HepG2 (cell line): Measurements from ENCODE around the gene GLIPR1L2. TPM values are rescaled to one million over a fixed set of nuclear protein-coding genes. Genes with fewer than 3 reads are reported as not detected.

Source experiments
- ATAD3A ChIP-seq: sonication (generic); formaldehyde crosslinking; IDR thresholded peaks from 2 replicates; pipeline ENCODE4 v1.4.0; 2020; ENCODE audit warnings: missing genetic modification reagents
- CHD2 ChIP-seq: IDR thresholded peaks from 2 replicates; pipeline ENCODE4 v1.6.1; 2011; ENCODE audit warnings: low read depth, low read length, improper control_type of control experiment
- GABPA ChIP-seq, 2 experiments: IDR thresholded peaks; 2 replicates each; pipeline ENCODE4 v1.6.1; 2011 to 2016; ENCODE audit warnings: low read depth in 2 of 2, low read length in 1 of 2, missing biosample characterization in 1 of 2, missing genetic modification characterization in 1 of 2
- GATAD1 ChIP-seq: IDR thresholded peaks from 2 replicates; pipeline ENCODE4 v1.6.1; 2016; ENCODE audit warnings: missing genetic modification reagents, missing compliant biosample characterization
- HNF4A ChIP-seq: sonication (generic); formaldehyde crosslinking; IDR thresholded peaks from 2 replicates; pipeline ENCODE4 v1.4.0; 2020; ENCODE audit warnings: missing genetic modification reagents
- KDM5A ChIP-seq: fragments of 200-600 bp; sonication (generic); IDR thresholded peaks from 2 replicates; pipeline ENCODE4 v1.7.0; 2018; ENCODE audit warnings: antibody characterized with exemption, mild to moderate bottlenecking, low read length, borderline replicate concordance
- KLF12 ChIP-seq: sonication (generic); formaldehyde crosslinking; IDR thresholded peaks from 2 replicates; pipeline ENCODE4 v1.4.0; 2020; ENCODE audit warnings: missing genetic modification reagents, borderline replicate concordance
- MAFG ChIP-seq: sonication (generic); formaldehyde crosslinking; IDR thresholded peaks from 2 replicates; pipeline ENCODE4 v1.5.1; 2020; ENCODE audit warnings: mild to moderate bottlenecking, missing genetic modification reagents
- MED13 ChIP-seq: sonication (generic); formaldehyde crosslinking; IDR thresholded peaks from 2 replicates; pipeline ENCODE4 v1.5.0; 2020; ENCODE audit warnings: missing genetic modification reagents
- NFYC ChIP-seq: IDR thresholded peaks from 2 replicates; pipeline ENCODE4 v1.6.1; 2016; ENCODE audit warnings: missing genetic modification reagents, missing compliant biosample characterization
- NR2F2 ChIP-seq: IDR thresholded peaks from 2 replicates; pipeline ENCODE4 v1.6.1; 2012; ENCODE audit warnings: low read depth, inconsistent platforms, borderline replicate concordance
- NRL ChIP-seq: sonication (generic); formaldehyde crosslinking; IDR thresholded peaks from 2 replicates; pipeline ENCODE4 v1.5.0; 2020; ENCODE audit warnings: missing genetic modification reagents, mild to moderate bottlenecking, moderate library complexity, borderline replicate concordance
- RBFOX2 ChIP-seq: fragments of 200-400 bp; formaldehyde crosslinking; IDR thresholded peaks from 2 replicates; pipeline ENCODE4 v1.6.1; 2017; ENCODE audit warnings: low read depth, mild to moderate bottlenecking, low read length
- SMAD3 ChIP-seq: sonication (generic); formaldehyde crosslinking; IDR thresholded peaks from 2 replicates; pipeline ENCODE4 v1.4.0; 2020; ENCODE audit warnings: missing genetic modification reagents
- SOX13 ChIP-seq, 3 experiments: fragments of 450-650 bp in 1 of 3; sonication (generic) in 1 of 3; formaldehyde crosslinking in 1 of 3; IDR thresholded peaks in 2 of 3; conservative IDR thresholded peaks in 1 of 3; 2 replicates each; pipeline versions ENCODE4 v1.5.0 to v1.6.1; 2016 to 2020; ENCODE audit warnings: antibody characterized with exemption in 1 of 3, mild to moderate bottlenecking in 1 of 3, missing compliant biosample characterization in 1 of 3, missing genetic modification reagents in 1 of 3, moderate library complexity in 1 of 3
- SP140L ChIP-seq: sonication (generic); formaldehyde crosslinking; IDR thresholded peaks from 2 replicates; pipeline ENCODE4 v1.4.0; 2020; ENCODE audit warnings: missing genetic modification reagents, borderline replicate concordance
- SYNCRIP ChIP-seq: fragments of 200-400 bp; formaldehyde crosslinking; IDR thresholded peaks from 2 replicates; pipeline ENCODE4 v1.6.1; 2018; ENCODE audit warnings: mild to moderate bottlenecking, low read depth, low read length; ENCODE audit not compliant: insufficient read depth
- TARDBP ChIP-seq: sonication (generic); formaldehyde crosslinking; IDR thresholded peaks from 2 replicates; pipeline ENCODE4 v1.8.0; 2022; ENCODE audit warnings: mild to moderate bottlenecking, missing genetic modification reagents
- TBX3 ChIP-seq: fragments of 450-650 bp; IDR thresholded peaks from 2 replicates; pipeline ENCODE4 v1.6.1; 2017; ENCODE audit warnings: antibody characterized with exemption, mild to moderate bottlenecking, inconsistent platforms, borderline replicate concordance
- ZBTB1 ChIP-seq: sonication (generic); formaldehyde crosslinking; IDR thresholded peaks from 2 replicates; pipeline ENCODE4 v1.4.0; 2020; ENCODE audit warnings: missing genetic modification reagents, borderline replicate concordance
- ZNF343 ChIP-seq: sonication (generic); formaldehyde crosslinking; IDR thresholded peaks from 2 replicates; pipeline ENCODE4 v1.4.0; 2020; ENCODE audit warnings: mild to moderate bottlenecking, missing genetic modification reagents
- ZNF430 ChIP-seq: sonication (generic); formaldehyde crosslinking; IDR thresholded peaks from 2 replicates; pipeline ENCODE4 v1.9.0; 2021; ENCODE audit warnings: mild to moderate bottlenecking, missing genetic modification reagents
- ZNF709 ChIP-seq: sonication (generic); formaldehyde crosslinking; IDR thresholded peaks from 2 replicates; pipeline ENCODE4 v1.5.0; 2020; ENCODE audit warnings: mild to moderate bottlenecking, missing genetic modification reagents
- ZNF747 ChIP-seq: sonication (generic); formaldehyde crosslinking; IDR thresholded peaks from 2 replicates; pipeline ENCODE4 v1.8.1; 2023; ENCODE audit warnings: missing genetic modification reagents, mild to moderate bottlenecking, borderline replicate concordance
- ZNF879 ChIP-seq: sonication (generic); formaldehyde crosslinking; IDR thresholded peaks from 2 replicates; pipeline ENCODE4 v1.8.1; 2023; ENCODE audit warnings: missing genetic modification reagents
- polyA plus RNA-seq, 8 experiments: library from polyadenylated mRNA; depleted of rRNA in 3 of 8; stranded (reverse) in 7 of 8; unstranded in 1 of 8; fragments of >200 nt; fragmentation: Illumina TruSeq in 4 of 8; extraction: Trizol in 4 of 8; gene quantifications; 2 replicates each; pipeline versions ENCODE4 v1.2.1 to v1.2.3, GENCODE V29; 2011 to 2016; ENCODE audit warnings: low read depth in 4 of 8, missing spikeins in 1 of 8, mixed read lengths in 1 of 8; ENCODE audit not compliant: insufficient read depth in 1 of 8
- total RNA-seq, 5 experiments: library from RNA; depleted of rRNA; stranded (reverse); fragments of >200 nt; fragmentation: Illumina TruSeq; extraction: Trizol; gene quantifications; 2 replicates each; pipeline ENCODE4 v1.2.3, GENCODE V29; 2016; ENCODE audit warnings: low read depth in 1 of 5
- TF ChIP-seq, protein P1 (sequence below): sonication (generic); formaldehyde crosslinking; IDR thresholded peaks from 2 replicates; pipeline ENCODE4 v1.4.0; 2020; ENCODE audit warnings: missing genetic modification reagents
- TF ChIP-seq, protein P2 (sequence below): sonication (generic); formaldehyde crosslinking; IDR thresholded peaks from 2 replicates; pipeline ENCODE4 v1.4.0; 2020; ENCODE audit warnings: missing genetic modification reagents, borderline replicate concordance
- TF ChIP-seq, protein P3 (sequence below): sonication (generic); formaldehyde crosslinking; IDR thresholded peaks from 2 replicates; pipeline ENCODE4 v1.4.0; 2020; ENCODE audit warnings: mild to moderate bottlenecking, missing genetic modification reagents

The GLIPR1L2 gene
- total and polyA plus RNA-seq, 2 of the 13 experiments (the other 11 are each of a cell fraction or from before 2014, with no cell fraction given), result not detected

DNA sequence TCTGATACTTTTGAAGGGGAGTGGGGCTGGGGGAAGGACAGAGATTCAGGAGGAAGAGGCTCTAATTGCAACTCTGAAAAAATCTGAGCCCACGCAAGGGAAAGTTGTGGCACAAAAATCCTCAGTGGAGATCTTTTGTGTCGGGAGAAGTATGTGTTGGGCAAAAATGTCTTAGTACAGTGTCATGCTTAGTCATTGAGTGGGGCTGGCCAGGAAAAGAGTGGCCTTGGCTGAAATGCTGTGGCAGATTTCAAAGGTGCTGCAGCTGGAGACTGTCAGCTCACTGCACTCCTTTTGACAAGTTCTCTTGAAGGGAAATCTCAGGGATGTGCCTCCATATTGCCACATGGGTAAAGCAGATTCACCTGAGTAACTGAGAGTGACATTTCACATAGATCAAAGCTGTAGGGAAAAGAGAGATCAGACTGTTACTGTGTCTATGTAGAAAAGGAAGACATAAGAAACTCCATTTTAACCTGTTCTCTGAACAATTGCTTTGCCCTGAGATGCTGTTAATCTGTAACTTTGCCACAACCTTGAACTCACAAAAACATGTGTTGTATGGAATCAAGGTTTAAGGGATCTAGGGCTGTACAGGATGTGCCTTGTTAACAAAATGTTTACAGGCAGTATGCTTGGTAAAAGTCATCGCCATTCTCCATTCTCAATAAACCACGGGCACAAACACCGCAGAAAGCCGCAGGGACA is 53.7 kb downstream of the GLIPR1L2 start (continued):
- TF ChIP-seq, protein P1, sequence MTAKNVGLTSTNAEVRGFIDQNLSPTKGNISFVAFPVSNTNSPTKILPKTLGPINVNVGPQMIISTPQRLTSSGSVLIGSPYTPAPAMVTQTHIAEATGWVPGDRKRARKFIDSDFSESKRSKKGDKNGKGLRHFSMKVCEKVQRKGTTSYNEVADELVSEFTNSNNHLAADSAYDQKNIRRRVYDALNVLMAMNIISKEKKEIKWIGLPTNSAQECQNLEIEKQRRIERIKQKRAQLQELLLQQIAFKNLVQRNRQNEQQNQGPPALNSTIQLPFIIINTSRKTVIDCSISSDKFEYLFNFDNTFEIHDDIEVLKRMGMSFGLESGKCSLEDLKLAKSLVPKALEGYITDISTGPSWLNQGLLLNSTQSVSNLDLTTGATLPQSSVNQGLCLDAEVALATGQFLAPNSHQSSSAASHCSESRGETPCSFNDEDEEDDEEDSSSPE, result no peak
- TF ChIP-seq MED13 (no peak), SP140L (CRISPR knock-in tag) (no peak), ZNF879 (CRISPR knock-in tag) (no peak), ZNF709 (CRISPR knock-in tag) (no peak), TARDBP (CRISPR knock-in tag) (no peak), ATAD3A (no peak), ZBTB1 (CRISPR knock-in tag) (no peak), SOX13 (IDR thresholded peaks at IDR 0.05) (no peak), SOX13 (CRISPR knock-in tag; conservative IDR thresholded peaks at IDR 0.05 in 1 of 2, IDR thresholded peaks at IDR 0.05 in 1 of 2) (peak in 1 of 2 experiments; percentile 49; a peak in 1 of 4 replicates), ZNF747 (CRISPR knock-in tag) (no peak), KLF12 (0 out of 2 replicates have a peak, but pooled peaks have one; percentile 9), MAFG (CRISPR knock-in tag) (no peak), HNF4A (CRISPR knock-in tag) (peak; percentile 51), ZNF343 (no peak), SYNCRIP (no peak), NRL (CRISPR knock-in tag) (no peak), KDM5A (no peak), TBX3 (no peak), GATAD1 (no peak), ZNF430 (CRISPR knock-in tag) (no peak), RBFOX2 (no peak), SMAD3 (CRISPR knock-in tag) (no peak), NFYC (CRISPR knock-in tag) (no peak), GABPA (IDR thresholded peaks at IDR 0.05; ENCODE audit: low read depth, low read length) (no peak), GABPA (CRISPR knock-in tag; IDR thresholded peaks at IDR 0.05; ENCODE audit: low read depth) (peak; percentile 31; the same call in 1 of the 2 replicates), NR2F2 (no peak), CHD2 (no peak)
- TF ChIP-seq, protein P2, sequence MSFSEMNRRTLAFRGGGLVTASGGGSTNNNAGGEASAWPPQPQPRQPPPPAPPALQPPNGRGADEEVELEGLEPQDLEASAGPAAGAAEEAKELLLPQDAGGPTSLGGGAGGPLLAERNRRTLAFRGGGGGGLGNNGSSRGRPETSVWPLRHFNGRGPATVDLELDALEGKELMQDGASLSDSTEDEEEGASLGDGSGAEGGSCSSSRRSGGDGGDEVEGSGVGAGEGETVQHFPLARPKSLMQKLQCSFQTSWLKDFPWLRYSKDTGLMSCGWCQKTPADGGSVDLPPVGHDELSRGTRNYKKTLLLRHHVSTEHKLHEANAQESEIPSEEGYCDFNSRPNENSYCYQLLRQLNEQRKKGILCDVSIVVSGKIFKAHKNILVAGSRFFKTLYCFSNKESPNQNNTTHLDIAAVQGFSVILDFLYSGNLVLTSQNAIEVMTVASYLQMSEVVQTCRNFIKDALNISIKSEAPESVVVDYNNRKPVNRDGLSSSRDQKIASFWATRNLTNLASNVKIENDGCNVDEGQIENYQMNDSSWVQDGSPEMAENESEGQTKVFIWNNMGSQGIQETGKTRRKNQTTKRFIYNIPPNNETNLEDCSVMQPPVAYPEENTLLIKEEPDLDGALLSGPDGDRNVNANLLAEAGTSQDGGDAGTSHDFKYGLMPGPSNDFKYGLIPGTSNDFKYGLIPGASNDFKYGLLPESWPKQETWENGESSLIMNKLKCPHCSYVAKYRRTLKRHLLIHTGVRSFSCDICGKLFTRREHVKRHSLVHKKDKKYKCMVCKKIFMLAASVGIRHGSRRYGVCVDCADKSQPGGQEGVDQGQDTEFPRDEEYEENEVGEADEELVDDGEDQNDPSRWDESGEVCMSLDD, result no peak
- TF ChIP-seq, protein P3, sequence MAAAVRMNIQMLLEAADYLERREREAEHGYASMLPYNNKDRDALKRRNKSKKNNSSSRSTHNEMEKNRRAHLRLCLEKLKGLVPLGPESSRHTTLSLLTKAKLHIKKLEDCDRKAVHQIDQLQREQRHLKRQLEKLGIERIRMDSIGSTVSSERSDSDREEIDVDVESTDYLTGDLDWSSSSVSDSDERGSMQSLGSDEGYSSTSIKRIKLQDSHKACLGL (CRISPR knock-in tag), result no peak
